Measurements from ENCODE around the gene PDZRN3. TPM values are rescaled to one million over a fixed set of nuclear protein-coding genes. Genes with fewer than 3 reads are reported as not detected.

PDZRN3 gene
- total RNA-seq, 1 experiment from 2014 or later = 5.9 TPM

DNA sequence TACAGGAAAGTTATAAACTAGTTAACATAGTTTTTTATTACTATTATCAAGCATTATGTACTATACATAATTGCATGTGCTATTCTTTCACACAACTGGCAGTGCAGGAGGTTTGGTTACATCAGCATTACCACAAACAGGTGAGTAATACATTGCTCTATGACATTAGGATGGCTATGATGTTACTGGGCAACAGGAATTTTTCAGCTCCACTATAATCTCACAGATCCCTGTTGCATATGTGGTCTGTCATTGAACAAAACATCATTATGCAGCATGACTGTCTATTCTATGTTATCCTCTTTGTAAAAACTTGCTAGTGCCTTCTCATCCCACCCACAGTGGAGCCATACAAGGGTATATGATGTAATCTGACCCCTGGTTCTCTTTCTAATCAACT, 36.5 kb upstream of the PDZRN3 start:
- Histone ChIP-seq H4K8ac (replicated peaks; ENCODE audit: insufficient read length, low read depth, low read length) (no peak overlapping the region), H3K27me3 (ENCODE audit: insufficient read depth, low read length) (no peaks in the 10 kb centered on the region; the same call in 1 of the 2 replicates), H3K4me1 (ENCODE audit: insufficient read depth, low read length) (peaks cover 4% of the 10 kb centered on the region; the same call in 1 of the 2 replicates), H3T11ph (ENCODE audit: low read length) (no peak overlapping the region), H2BK20ac (ENCODE audit: low read depth, low read length, poor library complexity, severe bottlenecking) (no peak overlapping the region), H3K14ac (ENCODE audit: insufficient read depth, low read length) (no peak overlapping the region), H3K23ac (ENCODE audit: insufficient read length, low read depth, low read length) (no peak overlapping the region), H2BK5ac (ENCODE audit: insufficient read length, low read length) (no peak overlapping the region), H2AFZ (ENCODE audit: low read length) (no peak overlapping the region), H3K18ac (ENCODE audit: insufficient read length, low read depth, low read length) (no peak overlapping the region), H3K56ac (ENCODE audit: insufficient read length, low read depth, low read length) (no peak overlapping the region), H3K23me2 (ENCODE audit: insufficient read length, low read depth, low read length, poor library complexity, severe bottlenecking) (no peaks in the 10 kb centered on the region), H2BK12ac (ENCODE audit: insufficient read length, low read depth, low read length) (no peak overlapping the region), H2AK5ac (ENCODE audit: insufficient read length, low read length) (no peak overlapping the region), H3K9me3 (ENCODE audit: control insufficient read depth, low read depth, low read length) (no peaks in the 10 kb centered on the region), H4K91ac (ENCODE audit: insufficient read length, low read depth, low read length) (no peak overlapping the region), H4K5ac (ENCODE audit: insufficient read length, low read depth, low read length) (no peak overlapping the region), H3K27ac (ENCODE audit: insufficient read length, low read depth, low read length) (no peak overlapping the region), H3K9ac (ENCODE audit: extremely low read depth, insufficient read length, low read length) (no peak overlapping the region), H2BK15ac (ENCODE audit: low read depth, low read length) (no peak overlapping the region), H3K79me1 (ENCODE audit: insufficient read depth, low read depth, low read length, poor library complexity, severe bottlenecking) (no peaks in the 10 kb centered on the region), H2BK120ac (ENCODE audit: low read depth, low read length, poor library complexity, severe bottlenecking) (no peak overlapping the region), H3K79me2 (ENCODE audit: insufficient read depth, low read length) (no peaks in the 10 kb centered on the region), H3K4ac (ENCODE audit: low read depth, low read length) (no peak overlapping the region), H4K20me1 (ENCODE audit: control insufficient read depth, insufficient read depth, insufficient read length) (no peaks in the 10 kb centered on the region), H3K4me2 (ENCODE audit: insufficient read depth, insufficient read length, low read length) (no peak overlapping the region)
- peaks cover 2% of the 10 kb centered on the region; the same call in 1 of the 2 replicates for H3K27me3 Mint-ChIP-seq (ENCODE audit: low read depth)
- no peak for DNase-seq
- no peak overlapping the region for H3K27ac Mint-ChIP-seq
- no peaks in the 10 kb centered on the region for H3K36me3 Mint-ChIP-seq (ENCODE audit: insufficient read depth in 1 of 3, low read depth in 3 of 3)
- no peak for TF ChIP-seq CTCF (conservative IDR thresholded peaks at IDR 0.05)
- H3K9me3 Mint-ChIP-seq = no peaks in the 10 kb centered on the region
- H3K4me3 Mint-ChIP-seq = no peak overlapping the region
- peaks cover 18 to 23% of the 10 kb centered on the region in 2 experiments for H3K4me1 Mint-ChIP-seq

Data from H9 (cell line).